Stimulated activated CD4-positive, alpha-beta T cell treated with anti-CD3 and anti-CD28 coated beads, Interleukin-15, amount 100 ng/mL, for 48 hours (primary cell): ENCODE measurements around the gene NCMAP.
"Not testable (repeated sequence)": the region's sequence is repeated elsewhere in the genome, so short reads cannot be mapped to it uniquely, and the experiment has no call there.

ENCODE experiments used
- DNase-seq, 2 donors: peaks; one replicate each; pipeline ENCODE4 v3.0.0-alpha.2; 2020; ENCODE audit warnings: low read depth in 2 of 2

NCMAP gene

GRCh38 chr1:24541711-24542346, 14.1 kb upstream of the NCMAP start:
- DNase-seq, result no peak

GRCh38 chr1:24544239-24544638, 11.6 kb upstream of the NCMAP start:
- DNase-seq, result no peak

GRCh38 chr1:24545662-24546061, 10.2 kb upstream of the NCMAP start:
- DNase-seq, result no peak

DNA sequence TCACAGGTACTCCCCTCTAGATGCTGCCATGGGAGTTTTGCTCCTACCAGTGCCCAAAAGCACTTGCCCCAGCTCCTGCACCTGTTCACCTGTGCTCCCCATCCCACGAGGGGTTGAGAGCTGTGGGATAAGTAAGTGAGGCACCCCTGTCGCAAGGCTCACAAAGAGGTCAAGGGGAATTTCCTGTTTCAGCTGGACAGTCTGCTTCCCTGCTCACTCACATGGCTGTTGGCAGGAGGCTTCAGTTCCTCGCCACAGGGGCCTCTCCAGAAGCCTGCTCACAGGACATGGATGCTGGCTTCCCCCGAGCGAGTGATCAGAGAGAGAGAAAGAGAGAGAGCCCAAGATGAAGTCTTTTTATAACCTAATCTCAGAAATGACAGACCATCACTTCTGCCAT, 8.7 kb upstream of the NCMAP start:
- DNase-seq, result no peak

GRCh38 chr1:24548070-24548469, 7.8 kb upstream of the NCMAP start:
- DNase-seq, result no peak

GRCh38 chr1:24549210-24549609, 6.7 kb upstream of the NCMAP start:
- DNase-seq, result not testable (repeated sequence)

DNA sequence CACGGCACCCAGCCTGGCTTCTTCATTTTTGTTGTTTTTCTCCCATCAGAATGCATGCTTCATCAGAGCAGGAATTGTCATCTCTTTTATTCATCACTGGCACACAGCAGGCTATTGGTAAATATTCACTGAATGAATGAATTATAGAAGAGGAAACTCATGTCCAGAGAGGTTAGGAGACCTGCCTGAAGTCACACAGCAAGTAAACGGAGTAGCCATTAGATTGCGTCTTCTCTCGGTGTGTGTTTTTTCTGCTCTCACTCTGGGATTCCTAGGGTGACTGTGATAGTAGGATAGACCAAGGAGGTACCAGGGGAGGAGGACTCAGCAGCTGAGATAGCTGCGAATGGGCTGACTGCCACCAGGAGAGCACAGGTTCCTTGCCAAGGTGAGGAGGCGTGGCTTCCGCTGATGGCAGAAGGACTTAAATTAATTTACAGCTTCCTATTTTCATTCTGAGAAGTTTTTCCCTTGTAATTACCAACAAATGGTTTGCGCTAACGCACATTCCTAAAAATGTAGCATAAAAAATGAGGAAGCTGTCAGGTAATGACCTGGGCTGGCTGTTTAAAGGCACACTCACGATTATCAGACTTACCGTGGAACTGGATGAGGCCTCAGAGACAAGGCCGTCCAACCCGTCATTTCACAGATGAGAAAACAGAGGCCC, 4.5 kb upstream of the NCMAP start:
- no peak for DNase-seq

DNA sequence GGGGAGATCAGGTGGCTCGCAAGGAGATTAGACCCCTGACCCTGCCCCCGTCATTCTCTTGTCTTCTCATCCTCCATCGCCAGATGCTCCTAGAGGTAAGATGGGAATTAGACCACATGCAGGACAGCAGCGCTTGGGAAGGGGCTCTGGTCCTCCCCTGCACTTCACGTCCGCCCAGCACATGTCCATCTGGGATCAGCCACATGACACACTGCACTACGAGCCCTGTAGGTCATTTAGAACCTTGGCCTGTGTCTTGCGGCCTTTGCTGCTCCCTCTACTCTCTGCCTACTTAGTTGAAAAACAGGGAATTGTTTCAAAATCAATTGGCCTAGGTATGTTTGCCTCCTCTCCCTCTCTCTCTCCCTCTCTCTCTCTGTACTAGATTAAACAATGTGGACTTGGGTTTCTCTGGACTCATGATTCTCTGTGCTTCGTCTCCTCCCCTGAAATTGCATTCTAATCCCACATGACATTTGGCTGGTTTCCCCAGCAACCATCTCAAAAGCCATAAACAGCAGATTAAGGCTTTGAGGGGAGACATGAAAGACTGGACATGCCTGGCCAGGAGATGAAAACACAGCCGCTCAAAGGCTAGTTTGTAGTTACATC, 3.8 kb upstream of the NCMAP start:
- DNase-seq, result no peak

GRCh38 chr1:24553931-24554330, 2.0 kb upstream of the NCMAP start:
- no peak for DNase-seq

DNA sequence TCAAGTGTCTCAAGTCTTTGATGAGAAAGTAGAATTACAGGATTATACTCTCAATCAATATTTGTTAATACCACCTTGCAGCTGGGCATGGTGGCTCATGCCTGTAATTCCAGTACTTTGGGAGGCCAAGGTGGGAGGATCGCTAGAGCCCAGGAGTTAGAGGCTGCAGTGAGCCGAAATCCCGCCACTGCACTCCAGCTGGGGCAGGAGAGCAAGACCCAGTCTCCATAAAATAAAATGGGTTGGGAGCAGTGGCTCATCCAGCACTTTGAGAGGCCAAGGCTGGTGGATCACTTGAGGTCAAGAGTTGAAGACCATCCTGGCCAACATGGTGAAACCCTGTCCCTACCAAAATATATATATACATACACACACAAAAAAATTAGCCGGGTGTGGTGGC, 1.2 kb upstream of the NCMAP start:
- DNase-seq, result no peak

DNA sequence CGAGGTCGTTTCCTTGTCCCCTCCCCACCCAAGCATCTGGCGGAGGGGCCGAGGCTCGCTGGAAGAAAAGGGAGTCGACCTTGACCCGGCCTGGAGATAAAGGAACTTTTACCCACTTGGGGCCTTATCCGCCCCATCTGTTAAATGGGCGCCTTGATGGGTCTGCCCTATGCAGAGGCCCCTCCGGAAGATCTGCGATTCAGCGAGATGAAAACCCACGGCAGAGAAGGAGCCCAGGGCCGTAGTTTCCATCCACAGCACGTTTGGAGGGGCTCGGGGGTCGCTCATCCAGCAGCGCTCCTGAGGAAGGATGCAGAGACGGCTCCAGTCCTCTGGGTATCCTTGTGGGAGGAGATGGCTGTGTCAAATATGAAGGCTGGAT, 518 bp downstream of the NCMAP start:
- DNase-seq, result no peak

- no peak for DNase-seq
Measured at GRCh38 chr1:24557220-24557619, 1.3 kb downstream of the NCMAP start.

GRCh38 chr1:24557711-24558131, 1.8 kb downstream of the NCMAP start:
- DNase-seq, result no peak

DNA sequence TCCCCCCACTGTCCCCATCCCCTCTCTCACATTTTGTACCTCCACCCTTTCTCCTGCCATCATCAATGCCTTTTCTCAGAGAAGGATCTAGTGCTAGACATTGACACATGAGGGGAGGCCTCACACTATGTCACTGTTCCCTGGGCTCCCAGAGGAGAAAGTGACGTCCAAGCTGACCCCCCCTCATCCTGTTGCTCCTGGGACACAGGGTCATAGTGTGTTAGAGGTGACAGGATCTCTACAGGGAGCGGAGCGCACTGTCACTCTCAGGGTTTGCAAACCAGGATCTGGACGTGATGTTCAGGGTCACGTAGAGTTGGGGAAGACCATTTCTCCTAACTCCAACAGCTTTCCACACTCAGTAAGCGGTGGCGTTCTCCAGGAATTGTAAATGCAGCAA, 2.6 kb downstream of the NCMAP start:
- DNase-seq, result no peak

GRCh38 chr1:24558902-24559791, 3.3 kb downstream of the NCMAP start:
- DNase-seq, result no peak

- DNase-seq, result no peak
Measured at GRCh38 chr1:24560361-24560760, 4.5 kb downstream of the NCMAP start.

DNA sequence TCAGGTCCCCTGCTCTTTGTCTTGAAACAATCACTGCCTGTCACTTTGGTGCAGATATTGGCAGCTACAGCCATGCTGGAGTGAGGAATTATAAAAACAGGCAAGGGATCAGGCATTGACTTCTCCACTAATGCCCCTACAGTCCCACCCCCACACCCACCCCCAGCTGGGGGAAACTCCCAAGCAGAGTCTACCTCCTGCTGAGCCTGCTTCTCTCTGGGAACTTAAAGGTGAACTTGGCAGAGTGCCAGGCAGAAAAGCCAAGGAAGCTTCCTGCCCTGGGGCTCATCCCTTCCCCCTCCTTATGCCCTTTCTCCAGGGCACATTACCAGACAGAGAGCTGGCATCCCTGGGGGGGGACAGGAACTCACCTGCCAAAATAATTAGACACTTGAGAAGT, 6.7 kb downstream of the NCMAP start:
- DNase-seq, result no peak

DNA sequence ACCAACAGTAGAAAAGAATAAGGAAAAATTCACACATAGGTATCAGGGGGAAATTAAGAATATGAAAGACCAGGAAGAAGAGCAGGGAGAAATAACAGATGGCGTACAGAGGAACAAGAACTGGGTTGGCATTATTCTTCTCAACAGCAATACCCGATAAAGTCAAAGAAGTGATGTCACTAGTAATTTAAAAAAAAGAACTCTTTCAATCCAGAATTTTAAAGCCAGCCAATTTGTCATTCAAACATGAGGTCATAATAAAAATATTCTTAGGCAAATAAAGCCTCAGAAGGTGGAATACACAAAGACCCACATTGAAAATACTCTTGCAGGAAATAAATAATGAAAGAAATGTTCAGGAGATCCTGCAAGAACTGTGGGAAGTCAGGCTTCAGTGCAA, 8.8 kb downstream of the NCMAP start:
- DNase-seq, result no peak

DNA sequence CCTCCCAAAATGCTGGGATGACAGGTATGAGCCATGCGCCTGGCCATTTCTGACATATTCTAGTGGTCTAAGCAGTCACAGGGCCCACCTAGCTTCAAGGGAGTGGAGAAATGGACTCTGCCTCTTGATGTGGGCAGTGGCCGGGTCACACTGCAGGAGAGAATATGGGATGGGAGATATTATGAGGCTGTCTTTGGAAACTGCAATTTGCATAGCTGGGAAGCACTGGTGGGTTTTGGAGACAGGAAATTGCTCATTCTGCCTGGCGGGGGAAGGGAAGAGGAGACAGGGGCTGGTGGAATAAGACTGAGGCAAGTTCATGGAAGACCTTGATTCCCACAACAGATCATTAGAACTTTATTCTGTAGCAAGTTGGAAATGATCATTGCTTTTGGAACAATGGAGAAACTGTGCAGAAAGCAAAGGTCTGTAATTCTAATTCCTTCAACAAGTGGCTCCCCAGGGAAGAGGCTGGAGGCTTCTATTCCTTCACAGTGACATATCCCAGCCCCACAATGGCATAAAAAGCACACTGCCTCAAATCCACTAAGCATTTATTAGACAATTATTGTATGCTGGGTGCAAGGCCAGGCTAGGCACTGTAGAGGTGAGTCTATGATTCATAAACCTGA, 10.5 kb downstream of the NCMAP start:
- DNase-seq, result no peak

- DNase-seq, result no peak
Measured at GRCh38 chr1:24567792-24568388, 12.0 kb downstream of the NCMAP start.

GRCh38 chr1:24568475-24568874, 12.6 kb downstream of the NCMAP start:
- DNase-seq, result no peak
